HCT116 (cell line): ENCODE measurements around the gene RLF.

ENCODE experiments used
- EZH2 ChIP-seq: fragments of 200-600 bp; sonication (generic); IDR thresholded peaks from 2 replicates; pipeline ENCODE4 v1.6.1; 2017; ENCODE audit warnings: antibody characterized with exemption, mixed run types
- YY1 ChIP-seq: IDR thresholded peaks from 2 replicates; pipeline ENCODE4 v1.6.1; 2011; ENCODE audit warnings: low read length, low read depth, moderate library complexity, mild to moderate bottlenecking; ENCODE audit not compliant: insufficient replicate concordance; ENCODE audit errors: extremely low read depth
- TF ChIP-seq, protein P1 (sequence below), 3 experiments: fragments of 200-600 bp in 1 of 3; sonication (generic) in 1 of 3; IDR thresholded peaks in 2 of 3; conservative IDR thresholded peaks in 1 of 3; 2 replicates each; pipeline ENCODE4 v1.5.1; 2012 to 2017; ENCODE audit warnings: low read depth in 2 of 3, low read length in 2 of 3, antibody characterized with exemption in 1 of 3, borderline replicate concordance in 1 of 3, control low read depth in 1 of 3, mild to moderate bottlenecking in 1 of 3, mixed read lengths in 1 of 3, mixed run types in 1 of 3, moderate library complexity in 1 of 3; ENCODE audit not compliant: insufficient read depth in 1 of 3
- TF ChIP-seq, protein P2 (sequence below): IDR thresholded peaks from 2 replicates; pipeline ENCODE4 v1.6.1; 2011; ENCODE audit warnings: mild to moderate bottlenecking, low read length, moderate library complexity; ENCODE audit not compliant: insufficient replicate concordance; ENCODE audit errors: extremely low read depth

DNA sequence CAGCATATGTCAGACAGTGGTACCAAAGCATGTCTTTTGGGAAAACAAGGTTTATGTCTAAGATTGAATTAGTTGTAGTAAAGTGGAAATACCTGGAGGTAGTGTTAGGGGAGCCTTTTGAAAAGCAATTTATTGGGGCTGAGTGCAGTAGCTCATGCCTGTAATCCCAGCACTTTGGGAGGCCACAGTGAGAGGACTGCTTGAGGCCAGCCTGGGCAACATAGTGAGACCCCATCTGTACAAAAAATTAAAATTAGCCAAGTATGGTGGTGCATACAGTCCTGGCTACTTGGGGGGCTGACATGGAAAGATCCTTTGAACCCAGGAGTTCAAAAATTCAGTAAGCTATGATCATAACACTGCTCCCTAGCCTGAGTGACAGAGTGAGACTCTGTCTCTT lies 104.1 kb downstream of the RLF start:
- TF ChIP-seq, protein P1, sequence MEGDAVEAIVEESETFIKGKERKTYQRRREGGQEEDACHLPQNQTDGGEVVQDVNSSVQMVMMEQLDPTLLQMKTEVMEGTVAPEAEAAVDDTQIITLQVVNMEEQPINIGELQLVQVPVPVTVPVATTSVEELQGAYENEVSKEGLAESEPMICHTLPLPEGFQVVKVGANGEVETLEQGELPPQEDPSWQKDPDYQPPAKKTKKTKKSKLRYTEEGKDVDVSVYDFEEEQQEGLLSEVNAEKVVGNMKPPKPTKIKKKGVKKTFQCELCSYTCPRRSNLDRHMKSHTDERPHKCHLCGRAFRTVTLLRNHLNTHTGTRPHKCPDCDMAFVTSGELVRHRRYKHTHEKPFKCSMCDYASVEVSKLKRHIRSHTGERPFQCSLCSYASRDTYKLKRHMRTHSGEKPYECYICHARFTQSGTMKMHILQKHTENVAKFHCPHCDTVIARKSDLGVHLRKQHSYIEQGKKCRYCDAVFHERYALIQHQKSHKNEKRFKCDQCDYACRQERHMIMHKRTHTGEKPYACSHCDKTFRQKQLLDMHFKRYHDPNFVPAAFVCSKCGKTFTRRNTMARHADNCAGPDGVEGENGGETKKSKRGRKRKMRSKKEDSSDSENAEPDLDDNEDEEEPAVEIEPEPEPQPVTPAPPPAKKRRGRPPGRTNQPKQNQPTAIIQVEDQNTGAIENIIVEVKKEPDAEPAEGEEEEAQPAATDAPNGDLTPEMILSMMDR (IDR thresholded peaks at IDR 0.05 in 2 of 3, conservative IDR thresholded peaks at IDR 0.05 in 1 of 3; ENCODE audit: borderline replicate concordance in 1 of 3, insufficient read depth in 1 of 3, low read depth in 2 of 3, low read length in 2 of 3): no peak
- TF ChIP-seq EZH2 (no peak), YY1 (no peak)
- TF ChIP-seq, protein P2, sequence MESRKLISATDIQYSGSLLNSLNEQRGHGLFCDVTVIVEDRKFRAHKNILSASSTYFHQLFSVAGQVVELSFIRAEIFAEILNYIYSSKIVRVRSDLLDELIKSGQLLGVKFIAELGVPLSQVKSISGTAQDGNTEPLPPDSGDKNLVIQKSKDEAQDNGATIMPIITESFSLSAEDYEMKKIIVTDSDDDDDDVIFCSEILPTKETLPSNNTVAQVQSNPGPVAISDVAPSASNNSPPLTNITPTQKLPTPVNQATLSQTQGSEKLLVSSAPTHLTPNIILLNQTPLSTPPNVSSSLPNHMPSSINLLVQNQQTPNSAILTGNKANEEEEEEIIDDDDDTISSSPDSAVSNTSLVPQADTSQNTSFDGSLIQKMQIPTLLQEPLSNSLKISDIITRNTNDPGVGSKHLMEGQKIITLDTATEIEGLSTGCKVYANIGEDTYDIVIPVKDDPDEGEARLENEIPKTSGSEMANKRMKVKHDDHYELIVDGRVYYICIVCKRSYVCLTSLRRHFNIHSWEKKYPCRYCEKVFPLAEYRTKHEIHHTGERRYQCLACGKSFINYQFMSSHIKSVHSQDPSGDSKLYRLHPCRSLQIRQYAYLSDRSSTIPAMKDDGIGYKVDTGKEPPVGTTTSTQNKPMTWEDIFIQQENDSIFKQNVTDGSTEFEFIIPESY: no peak
